Hepatocyte (in vitro differentiated cells): Measurements from ENCODE around the gene NTNG1.

Experiments
- EZH2 ChIP-seq: fragments of 200-600 bp; sonication (generic); IDR thresholded peaks from 2 replicates; pipeline ENCODE4 v1.6.1; 2016; ENCODE audit warnings: antibody characterized with exemption, mild to moderate bottlenecking, borderline replicate concordance
- TF ChIP-seq, protein P1 (sequence below): fragments of 200-600 bp; sonication (generic); IDR thresholded peaks from 2 replicates; pipeline ENCODE4 v1.5.1; 2016; ENCODE audit warnings: antibody characterized with exemption, mild to moderate bottlenecking; ENCODE audit not compliant: poor library complexity

DNA sequence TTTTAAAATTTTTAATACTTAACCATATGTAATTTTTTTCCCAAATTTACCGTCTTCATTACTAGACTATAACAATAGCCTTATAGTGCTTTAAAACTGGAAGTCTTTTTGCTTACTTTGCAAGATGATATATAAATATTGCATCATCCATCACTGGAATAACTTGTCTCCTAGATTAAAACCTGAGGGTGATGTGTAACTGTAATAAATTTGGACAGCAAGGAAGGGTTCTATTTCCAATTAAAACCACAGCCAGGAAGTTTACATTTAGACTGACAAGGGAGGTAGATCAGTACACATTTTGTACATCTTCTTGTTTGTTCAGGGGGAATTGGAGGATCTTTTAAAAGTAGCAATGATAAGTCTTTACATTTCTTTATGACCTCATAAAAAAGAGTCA lies 21.9 kb downstream of the NTNG1 start:
- TF ChIP-seq, protein P1, sequence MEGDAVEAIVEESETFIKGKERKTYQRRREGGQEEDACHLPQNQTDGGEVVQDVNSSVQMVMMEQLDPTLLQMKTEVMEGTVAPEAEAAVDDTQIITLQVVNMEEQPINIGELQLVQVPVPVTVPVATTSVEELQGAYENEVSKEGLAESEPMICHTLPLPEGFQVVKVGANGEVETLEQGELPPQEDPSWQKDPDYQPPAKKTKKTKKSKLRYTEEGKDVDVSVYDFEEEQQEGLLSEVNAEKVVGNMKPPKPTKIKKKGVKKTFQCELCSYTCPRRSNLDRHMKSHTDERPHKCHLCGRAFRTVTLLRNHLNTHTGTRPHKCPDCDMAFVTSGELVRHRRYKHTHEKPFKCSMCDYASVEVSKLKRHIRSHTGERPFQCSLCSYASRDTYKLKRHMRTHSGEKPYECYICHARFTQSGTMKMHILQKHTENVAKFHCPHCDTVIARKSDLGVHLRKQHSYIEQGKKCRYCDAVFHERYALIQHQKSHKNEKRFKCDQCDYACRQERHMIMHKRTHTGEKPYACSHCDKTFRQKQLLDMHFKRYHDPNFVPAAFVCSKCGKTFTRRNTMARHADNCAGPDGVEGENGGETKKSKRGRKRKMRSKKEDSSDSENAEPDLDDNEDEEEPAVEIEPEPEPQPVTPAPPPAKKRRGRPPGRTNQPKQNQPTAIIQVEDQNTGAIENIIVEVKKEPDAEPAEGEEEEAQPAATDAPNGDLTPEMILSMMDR: no peak
- TF ChIP-seq EZH2: no peak
